GM18502 (cell line): ENCODE data around the gene RPAP3.
"Not testable (repeated sequence)": the region's sequence is repeated elsewhere in the genome, so short reads cannot be mapped to it uniquely, and the experiment has no call there.

Experiments
- ATAC-seq: cut with Tn5 transposase; IDR thresholded peaks from one replicate; pipeline ENCODE4 v1.9.1; 2021; ENCODE audit warnings: mild to moderate bottlenecking; ENCODE audit not compliant: unreplicated experiment, poor library complexity

Gene RPAP3

DNA sequence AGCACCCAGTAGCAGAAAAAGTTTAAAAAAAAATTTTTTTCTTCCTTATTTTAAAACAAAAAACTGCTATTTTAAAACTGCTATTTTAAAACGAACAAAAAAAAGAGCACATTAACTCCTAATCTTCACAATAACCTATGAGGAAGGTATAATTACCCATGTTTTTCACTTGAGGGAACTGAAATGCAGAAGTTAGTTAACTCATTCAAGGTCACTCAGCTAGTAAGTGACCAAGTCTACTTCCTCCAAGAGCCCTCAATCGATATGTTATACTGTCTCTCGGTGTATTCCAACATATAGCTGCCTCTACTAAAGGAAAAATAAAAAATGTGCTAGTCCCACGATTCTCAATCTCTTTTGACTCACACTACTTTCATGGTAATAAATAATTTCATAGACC lies 7.8 kb downstream of the RPAP3 start:
- ATAC-seq = no peak

- no peak for ATAC-seq
Measured at GRCh38 chr12:47689215-47689614, 16.6 kb downstream of the RPAP3 start.

GRCh38 chr12:47687636-47688035 lies 18.2 kb downstream of the RPAP3 start:
- ATAC-seq = no peak

- no peak for ATAC-seq
Measured at GRCh38 chr12:47686645-47687240, 19.1 kb downstream of the RPAP3 start.

DNA sequence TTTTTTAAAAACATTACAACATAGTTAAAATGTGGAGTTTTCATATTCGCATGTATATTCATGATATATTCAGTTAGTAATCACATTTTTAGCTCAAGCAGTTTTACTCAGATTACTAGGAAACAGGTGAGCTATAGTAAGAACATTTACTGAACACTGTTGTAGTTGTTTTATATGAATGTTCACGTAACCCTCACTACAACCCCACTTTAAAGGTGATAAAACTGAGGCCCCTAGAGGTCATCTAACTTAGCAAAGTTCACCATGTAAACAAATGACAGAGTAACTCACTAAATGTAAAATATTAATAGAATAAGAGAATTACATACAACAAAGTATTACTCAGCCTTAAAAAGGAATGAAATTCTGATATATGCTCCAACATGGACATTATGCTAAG lies 26.0 kb downstream of the RPAP3 start:
- ATAC-seq = no peak

DNA sequence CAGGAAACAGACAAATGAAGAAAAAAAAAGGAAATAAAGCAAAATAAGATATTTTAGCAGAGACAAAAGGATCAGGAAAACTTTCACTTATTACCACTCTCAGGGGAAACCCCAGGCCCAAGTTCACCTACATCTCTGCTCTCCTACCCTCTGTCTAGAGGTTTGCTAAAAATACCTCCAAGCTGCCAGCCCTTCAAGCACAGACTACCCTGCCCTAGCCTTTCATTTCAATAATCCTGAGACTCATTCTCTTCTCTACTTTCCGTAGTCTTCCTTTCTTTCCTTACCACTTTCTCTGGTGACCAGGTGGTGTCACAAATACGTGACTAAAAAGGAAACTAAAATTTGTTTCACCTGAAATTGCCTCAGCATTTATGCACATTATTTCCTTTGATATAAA lies 33.8 kb downstream of the RPAP3 start:
- no peak for ATAC-seq

DNA sequence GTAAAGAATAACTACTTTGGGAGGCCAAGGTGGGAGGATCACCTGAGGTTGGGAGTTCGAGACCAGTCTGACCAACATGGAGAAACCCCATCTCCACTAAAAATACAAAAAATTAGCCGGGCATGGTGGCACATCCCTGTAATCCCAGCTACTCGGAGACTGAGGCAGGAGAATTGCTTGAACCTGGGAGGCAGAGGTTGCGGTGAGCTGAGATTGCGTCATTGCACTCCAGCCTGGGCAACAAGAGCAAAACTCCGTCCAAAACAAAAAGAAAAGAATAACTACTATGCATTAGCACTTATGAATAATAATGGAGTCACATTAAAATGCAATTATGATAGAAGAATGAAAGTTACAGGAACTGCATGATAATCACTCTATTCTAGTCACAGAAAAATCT lies 37.9 kb downstream of the RPAP3 start:
- ATAC-seq = not testable (repeated sequence)

DNA sequence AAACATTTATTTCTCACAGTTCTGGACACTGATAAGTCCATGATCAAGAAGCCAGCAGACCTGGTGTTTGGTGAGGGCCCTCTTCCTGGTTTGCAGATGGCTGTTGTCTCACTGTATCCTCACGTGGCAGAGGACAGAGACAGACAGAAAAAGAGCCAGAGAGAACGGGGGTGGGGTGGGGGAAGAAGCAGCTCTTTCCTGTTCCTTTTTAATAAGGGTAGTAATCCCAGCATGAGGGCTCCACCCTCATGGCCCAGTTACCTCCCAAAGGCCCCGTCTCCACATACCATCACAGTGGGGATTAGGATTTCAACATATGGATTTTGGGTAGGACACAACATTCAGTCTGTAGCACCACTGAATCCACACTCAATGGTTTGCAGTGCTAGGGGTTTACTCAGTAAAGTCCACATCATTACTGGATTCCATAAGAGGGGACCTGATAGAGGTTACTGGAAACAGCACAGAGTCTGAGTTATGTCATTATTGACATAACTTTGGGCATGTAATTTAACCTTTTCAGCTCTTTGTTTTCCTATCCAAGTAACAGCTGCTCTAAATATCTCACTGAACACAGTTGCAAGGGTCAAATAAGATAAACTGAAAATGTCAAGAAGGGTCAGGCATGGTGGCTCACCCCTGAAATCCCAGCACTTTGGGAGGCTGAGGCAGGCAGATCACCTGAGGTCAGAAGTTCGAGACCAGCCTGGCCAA lies 53.2 kb downstream of the RPAP3 start:
- ATAC-seq = no peak

- ATAC-seq = peak; percentile 84
Measured at GRCh38 chr12:47651368-47652254, 54.2 kb downstream of the RPAP3 start.

- ATAC-seq = no peak
Measured at GRCh38 chr12:47650469-47650868, 55.4 kb downstream of the RPAP3 start.

- no peak for ATAC-seq
Measured at GRCh38 chr12:47649381-47649780, 56.4 kb downstream of the RPAP3 start.

GRCh38 chr12:47648056-47648579 lies 57.7 kb downstream of the RPAP3 start:
- ATAC-seq = no peak

- ATAC-seq = not testable (repeated sequence)
Measured at GRCh38 chr12:47642310-47642709, 63.5 kb downstream of the RPAP3 start.

DNA sequence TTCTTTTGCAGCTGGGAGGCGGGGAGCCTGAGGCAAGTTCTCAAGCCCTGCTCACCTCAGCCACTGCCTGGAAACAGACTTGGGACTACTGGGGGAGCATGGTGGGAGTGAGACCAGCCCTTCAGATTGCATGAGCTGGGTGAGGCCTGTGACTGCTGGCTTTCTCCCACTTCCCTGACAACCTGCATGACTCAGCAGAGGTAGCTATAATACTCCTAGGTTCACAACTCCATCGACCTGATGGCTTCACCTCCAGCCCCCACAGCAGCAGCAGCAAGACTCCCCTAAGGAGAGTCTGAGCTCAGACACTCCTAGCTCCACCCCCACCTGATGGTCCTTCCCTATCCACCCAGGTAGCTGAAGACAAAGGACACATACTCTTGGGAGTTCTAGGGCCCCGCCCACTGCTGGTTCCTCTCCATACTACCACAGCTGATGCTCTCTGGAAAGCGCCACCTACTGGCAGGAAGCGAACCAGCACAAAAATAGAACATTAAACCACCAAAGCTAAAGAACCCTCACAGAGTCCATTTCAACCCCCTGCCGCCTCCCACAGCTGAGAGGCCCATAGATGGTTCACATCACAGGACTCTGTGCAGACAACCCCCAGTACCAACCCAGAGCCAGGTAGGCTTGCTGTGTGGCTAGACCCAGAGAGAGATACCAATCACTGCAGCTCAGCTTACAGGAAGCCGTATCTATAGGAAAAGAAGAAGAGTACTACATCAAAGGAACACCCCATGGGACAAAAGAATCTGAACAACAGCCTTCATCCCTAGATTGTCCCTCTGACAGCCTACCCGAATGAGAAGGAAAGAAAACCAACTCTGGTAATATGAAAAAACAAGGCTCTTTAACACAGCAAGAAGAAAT lies 68.7 kb downstream of the RPAP3 start:
- no peak for ATAC-seq

DNA sequence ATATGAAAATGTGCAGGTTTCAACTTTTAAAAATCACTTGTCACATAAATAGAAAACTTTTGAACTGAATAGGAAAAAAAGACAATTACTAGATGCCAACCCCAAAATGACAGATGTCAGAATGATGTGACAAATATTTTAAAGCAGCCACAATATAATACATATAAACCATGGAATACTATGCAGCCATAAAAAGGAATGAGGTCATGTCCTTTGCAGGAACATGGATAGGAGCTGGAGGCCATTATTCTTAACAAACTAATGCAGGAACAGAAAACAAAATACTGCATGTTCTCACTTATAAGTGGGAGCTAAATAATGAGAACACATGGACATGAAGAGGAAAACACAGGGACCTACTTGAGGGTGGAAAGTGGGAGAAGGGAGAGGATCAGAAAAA lies 70.1 kb downstream of the RPAP3 start:
- ATAC-seq = not testable (repeated sequence)

DNA sequence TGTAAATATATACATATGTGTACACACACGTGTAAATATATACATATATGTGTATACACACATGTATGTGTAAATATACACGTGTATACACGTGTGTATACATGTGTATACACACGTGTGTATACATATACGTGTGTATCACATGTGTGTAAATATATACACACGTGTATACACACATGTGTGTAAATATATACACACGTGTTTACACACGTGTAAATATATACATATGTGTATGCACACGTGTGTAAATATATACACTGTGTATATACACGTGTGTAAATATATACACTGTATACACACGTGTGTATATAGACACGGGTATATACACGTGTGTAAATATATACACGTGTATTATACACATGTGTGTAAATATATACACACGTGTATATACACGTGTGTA lies 71.7 kb downstream of the RPAP3 start:
- no peak for ATAC-seq

DNA sequence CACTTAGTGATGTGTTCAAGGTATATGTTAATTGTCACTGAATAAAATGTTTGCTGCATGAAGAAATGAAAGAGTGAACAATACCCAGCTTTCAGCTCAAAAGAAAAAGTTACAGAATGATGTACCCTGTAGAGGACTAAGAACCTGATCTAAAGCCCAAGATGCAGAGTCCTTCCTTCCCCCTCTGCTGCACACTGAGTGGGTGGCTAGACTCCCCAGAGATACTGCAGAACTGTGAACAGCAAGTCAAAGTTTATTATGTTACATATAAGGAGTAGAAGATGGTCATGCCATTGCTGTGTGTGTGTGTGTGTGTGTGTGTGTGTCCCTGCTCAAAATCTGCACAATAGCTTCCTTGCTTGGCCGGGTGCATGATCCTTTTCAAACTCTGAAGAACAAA lies 83.9 kb downstream of the RPAP3 start:
- no peak for ATAC-seq

DNA sequence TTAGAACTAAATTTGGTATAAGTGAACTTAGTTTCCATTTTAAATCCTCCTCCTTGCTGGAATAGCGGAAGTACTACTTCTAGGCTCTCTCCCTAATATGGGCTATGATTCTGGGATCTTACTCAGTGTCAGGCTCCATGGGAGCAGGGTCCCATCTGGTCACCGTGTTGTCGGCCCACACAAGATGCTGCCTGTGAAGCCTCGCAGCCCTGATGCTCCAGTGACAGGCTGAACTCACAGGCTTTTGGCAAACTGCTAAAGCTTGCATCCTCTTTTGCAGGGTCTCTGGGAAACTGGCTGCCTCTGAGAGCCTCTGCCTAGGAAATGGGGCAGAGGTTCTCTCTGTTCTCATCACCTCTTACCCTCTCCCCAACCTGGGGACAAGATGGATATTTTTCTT lies 88.4 kb downstream of the RPAP3 start:
- ATAC-seq = no peak

- ATAC-seq = no peak
Measured at GRCh38 chr12:47616440-47616839, 89.4 kb downstream of the RPAP3 start.

DNA sequence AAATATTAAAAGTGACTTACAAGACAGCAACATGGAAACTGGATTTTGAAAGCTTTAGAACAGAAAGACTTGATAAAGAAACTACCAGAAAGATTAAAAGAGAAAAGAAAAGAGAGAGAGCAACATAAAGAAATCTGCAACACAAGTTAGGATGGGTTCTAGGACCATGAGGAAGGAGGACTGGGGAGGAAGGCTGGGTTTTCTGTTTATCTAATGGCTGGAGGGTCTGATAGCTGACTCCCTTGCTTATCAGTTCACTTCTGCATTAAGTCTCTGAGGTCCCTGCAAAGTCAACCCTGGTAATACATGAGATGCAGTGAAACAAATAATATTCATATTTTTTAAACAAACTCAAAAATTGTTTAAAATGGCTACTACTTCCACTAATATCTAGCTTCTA lies 90.1 kb downstream of the RPAP3 start:
- ATAC-seq = no peak
